ENCODE data around the gene ST6GALNAC3.

DNA sequence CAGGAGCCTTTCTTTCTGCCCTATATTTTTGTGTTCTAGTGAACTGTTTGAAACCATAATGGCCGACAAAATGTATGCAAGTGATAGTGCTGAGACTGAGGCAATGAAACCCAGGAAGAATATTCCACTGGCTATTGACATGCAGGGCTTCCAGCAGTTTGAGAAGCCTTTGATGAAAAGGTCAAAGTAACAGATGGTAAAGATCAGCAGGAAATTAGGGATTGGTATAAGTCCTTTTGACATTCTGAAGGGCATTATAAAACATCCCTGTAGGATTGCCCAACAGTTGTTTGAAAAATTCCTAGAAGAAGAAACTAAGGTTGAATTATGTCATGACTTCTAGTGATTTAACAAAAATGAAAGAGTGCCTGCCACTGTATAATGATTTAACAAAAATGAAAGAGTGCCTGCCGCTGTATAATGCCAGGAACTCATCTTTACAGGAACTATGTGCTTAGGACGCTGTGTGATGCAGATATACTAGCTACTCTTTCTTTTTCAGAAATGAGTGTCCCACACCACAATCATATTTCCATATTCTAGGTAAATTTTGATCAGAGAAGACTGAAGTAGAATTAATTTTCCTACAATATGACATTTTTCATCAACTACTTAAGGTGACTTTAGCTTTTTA, 508.8 kb downstream of the ST6GALNAC3 start:
- TF ChIP-seq ELF4 (IDR thresholded peaks at IDR 0.05) (no peak), SP1 (IDR thresholded peaks at IDR 0.05) (no peak), FOXM1 (IDR thresholded peaks at IDR 0.05; ENCODE audit: borderline replicate concordance) (no peak), BHLHE40 (IDR thresholded peaks at IDR 0.05; ENCODE audit: borderline replicate concordance) (no peak), SUZ12 (IDR thresholded peaks at IDR 0.05) (no peak), CTBP1 (IDR thresholded peaks at IDR 0.05; ENCODE audit: borderline replicate concordance) (no peak), ZNF384 (IDR thresholded peaks at IDR 0.05) (no peak), FOXA1 (IDR thresholded peaks at IDR 0.05) (no peak), NFRKB (IDR thresholded peaks at IDR 0.05) (no peak)
- TF ChIP-seq, protein P1, sequence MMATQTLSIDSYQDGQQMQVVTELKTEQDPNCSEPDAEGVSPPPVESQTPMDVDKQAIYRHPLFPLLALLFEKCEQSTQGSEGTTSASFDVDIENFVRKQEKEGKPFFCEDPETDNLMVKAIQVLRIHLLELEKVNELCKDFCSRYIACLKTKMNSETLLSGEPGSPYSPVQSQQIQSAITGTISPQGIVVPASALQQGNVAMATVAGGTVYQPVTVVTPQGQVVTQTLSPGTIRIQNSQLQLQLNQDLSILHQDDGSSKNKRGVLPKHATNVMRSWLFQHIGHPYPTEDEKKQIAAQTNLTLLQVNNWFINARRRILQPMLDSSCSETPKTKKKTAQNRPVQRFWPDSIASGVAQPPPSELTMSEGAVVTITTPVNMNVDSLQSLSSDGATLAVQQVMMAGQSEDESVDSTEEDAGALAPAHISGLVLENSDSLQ (IDR thresholded peaks at IDR 0.05) = no peak

All from HEK293T (cell line).